Hepatocyte (in vitro differentiated cells): ENCODE results near the gene PPIA.

Experiments
- EZH2 ChIP-seq: fragments of 200-600 bp; sonication (generic); IDR thresholded peaks from 2 replicates; pipeline ENCODE4 v1.6.1; 2016; ENCODE audit warnings: antibody characterized with exemption, mild to moderate bottlenecking, borderline replicate concordance
- EZH2phosphoT487 ChIP-seq: fragments of 200-600 bp; sonication (generic); IDR thresholded peaks from one replicate; pipeline ENCODE4 v1.6.1; 2018; ENCODE audit warnings: antibody characterized with exemption, mild to moderate bottlenecking, low read depth, moderate library complexity; ENCODE audit not compliant: unreplicated experiment, severe bottlenecking
- TF ChIP-seq, protein P1 (sequence below): fragments of 200-600 bp; sonication (generic); IDR thresholded peaks from 2 replicates; pipeline ENCODE4 v1.5.1; 2016; ENCODE audit warnings: antibody characterized with exemption, mild to moderate bottlenecking; ENCODE audit not compliant: poor library complexity

GRCh38 chr7:44784364-44784763 lies 12.1 kb upstream of the PPIA start:
- TF ChIP-seq, protein P1, sequence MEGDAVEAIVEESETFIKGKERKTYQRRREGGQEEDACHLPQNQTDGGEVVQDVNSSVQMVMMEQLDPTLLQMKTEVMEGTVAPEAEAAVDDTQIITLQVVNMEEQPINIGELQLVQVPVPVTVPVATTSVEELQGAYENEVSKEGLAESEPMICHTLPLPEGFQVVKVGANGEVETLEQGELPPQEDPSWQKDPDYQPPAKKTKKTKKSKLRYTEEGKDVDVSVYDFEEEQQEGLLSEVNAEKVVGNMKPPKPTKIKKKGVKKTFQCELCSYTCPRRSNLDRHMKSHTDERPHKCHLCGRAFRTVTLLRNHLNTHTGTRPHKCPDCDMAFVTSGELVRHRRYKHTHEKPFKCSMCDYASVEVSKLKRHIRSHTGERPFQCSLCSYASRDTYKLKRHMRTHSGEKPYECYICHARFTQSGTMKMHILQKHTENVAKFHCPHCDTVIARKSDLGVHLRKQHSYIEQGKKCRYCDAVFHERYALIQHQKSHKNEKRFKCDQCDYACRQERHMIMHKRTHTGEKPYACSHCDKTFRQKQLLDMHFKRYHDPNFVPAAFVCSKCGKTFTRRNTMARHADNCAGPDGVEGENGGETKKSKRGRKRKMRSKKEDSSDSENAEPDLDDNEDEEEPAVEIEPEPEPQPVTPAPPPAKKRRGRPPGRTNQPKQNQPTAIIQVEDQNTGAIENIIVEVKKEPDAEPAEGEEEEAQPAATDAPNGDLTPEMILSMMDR = no peak
- TF ChIP-seq EZH2 = no peak
- TF ChIP-seq EZH2phosphoT487 = no peak
